HUDEP-2 (cell line): ENCODE results near the gene C10orf71.
A peak's percentile ranks its signal among the peaks of the same experiment; 100 is the strongest.

ENCODE experiments used
- DNase-seq, 76 experiments: peaks; one replicate each; lab custom pipeline; 2025; ENCODE audit not compliant: unreplicated experiment in 76 of 76; lab: John Stamatoyannopoulos, UW

The C10orf71 gene

DNA sequence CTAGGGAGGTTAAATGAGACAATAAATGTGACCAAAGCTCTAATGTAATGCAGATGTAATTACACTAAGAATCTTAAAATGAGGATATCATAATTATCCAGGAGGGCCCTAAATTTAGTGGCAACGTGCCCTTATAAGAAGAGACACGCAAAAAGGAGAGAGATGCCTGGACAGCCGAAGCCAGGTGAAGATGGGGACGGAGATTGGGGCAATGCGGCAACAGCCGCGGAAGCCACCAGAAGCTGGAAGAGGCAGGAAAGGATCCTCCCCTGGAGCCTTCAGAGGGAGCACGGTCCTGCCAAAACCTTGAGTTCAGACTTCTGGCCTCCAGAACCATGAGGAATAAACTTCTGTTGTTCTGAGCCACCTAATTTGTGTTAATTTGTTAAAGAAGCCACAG is 25.3 kb upstream of the C10orf71 start:
- no peak for DNase-seq

DNA sequence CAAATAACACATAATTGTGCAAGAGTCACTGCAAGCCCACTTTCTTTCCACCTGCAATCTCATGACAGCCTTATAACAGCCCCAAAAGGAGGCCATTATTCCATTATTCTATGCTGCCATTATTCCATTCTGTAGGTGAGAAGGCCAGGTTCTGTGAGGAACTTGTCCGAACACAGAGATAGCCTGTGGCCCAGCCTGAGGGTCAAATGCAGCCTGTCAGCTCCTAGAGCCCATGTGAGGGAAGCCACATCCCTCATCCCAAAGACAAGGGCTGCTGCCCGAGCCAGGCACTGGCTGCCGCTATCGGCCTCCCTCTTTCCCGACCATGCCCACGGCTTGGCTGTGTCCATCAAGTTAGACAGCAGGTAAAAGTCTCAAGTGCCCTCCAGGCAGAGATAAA is 24.1 kb upstream of the C10orf71 start:
- no peak for DNase-seq

DNA sequence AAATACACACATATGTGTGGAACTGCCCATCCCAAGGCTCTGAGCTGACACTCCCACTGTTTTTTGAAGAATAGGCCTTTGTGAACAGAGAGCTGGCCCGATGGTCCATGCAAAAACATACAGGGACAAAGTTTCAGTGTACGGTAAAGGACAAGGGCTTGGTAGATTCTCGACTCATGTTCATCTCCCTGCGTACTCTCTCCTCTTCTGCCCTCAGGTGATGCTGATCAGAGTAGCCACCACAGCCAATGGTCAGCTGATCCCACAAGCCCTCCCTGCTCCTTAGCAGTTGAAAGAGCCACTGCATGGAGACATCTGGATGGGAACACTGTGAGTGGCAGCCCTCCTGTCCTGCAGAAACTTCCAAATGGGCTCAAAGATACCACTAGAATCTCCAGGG is 23.1 kb upstream of the C10orf71 start:
- no peak for DNase-seq

DNA sequence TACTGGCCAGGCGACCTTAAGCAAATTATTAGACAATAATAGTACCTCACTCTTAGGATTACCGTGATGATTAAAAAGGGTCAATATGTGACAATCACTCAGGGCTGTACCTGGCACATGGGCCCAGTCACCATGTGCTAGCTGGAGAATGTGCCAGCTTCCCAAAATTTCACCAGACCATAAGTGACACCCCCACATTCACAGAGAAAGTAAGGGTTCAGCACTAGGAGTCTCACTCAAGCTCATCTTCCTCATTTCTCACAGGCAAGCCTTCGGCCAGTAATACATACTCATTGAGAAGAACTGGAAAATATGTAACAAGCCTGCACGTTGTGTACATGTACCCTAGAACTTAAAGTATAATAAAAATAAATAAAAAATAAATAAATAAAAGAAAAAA is 22.4 kb upstream of the C10orf71 start:
- DNase-seq: no peak

DNA sequence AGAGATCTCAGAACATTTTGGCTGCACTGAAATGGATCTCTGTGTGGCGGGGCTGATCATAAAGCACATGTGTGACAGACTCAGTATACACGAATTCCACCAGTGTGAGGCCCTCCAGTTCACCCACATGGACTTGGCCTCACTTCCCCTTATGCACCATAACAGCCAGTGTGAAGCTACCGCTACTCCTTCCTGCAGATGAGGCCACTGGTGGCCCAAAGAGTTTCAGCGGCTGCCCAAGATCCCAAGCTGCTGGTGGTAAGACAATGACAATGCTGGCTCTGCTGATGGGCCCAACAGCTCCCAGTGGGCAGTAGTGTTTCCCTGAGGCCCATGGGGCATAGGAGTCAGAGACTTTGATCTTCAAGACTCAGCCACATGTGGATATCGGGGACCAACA is 21.0 kb upstream of the C10orf71 start:
- no peak for DNase-seq

DNA sequence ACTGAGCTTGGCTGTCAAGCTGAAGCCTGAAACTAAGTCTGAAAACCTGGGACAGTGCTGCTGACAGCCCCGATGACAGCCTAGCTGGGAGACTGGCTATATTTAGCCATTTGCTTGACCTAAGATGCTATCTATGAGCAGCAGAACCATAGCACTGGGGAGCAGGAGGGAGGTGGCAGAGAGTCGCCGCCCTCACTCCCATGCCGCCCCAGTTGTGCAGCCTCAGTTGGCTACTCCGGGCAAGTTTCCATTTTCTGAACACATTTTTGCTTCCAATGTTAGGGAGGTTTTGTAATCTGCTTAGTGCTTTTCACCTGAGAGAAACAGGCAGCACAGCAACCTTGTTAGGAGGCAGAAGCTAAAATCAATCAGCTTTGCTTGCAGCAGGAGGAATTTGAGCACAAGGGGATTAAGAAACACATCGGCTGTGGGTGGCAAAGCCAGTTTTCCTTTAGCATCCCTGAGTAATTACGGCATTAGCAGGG is 20.4 kb upstream of the C10orf71 start:
- no peak for DNase-seq

DNA sequence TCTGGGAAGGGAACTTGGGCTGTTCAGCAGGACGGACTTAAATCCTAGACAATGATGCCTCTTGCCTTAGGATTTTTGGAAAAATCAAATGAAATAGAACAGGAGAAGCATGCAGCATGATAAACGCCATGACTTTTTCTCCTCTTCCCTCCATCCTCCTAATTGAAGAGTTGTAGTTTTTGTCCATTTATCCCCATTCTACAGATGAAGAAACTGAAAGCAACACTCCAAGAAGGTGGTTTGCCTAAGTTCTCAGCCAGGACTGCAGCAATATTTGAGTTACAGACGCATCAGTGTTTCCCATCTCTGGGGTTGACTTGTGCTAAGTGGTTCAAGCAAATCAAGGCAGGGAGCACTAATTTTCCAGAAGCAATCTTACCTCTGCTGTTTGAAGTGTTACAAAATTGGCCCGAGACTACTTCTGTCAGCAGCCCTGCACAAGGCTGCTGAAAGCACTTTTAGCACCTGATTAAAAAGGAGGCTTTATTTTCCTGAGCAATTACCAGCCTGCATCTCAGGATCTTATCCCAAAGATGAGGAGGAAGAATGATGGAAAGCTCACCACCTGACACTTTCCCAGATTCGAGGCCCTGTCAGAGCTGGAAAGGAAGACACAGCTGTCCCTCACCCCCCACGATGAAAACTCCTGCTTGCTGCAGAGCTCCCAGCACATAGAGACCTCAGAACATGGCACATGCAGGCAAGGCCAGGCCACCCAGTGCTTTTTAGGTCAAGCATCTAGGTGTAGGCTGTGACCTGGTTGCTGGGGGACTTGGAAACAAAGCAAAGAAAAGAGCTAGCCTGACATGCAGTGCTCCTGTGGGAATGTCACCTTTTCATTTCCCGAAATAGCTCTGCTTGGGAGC is 19.7 kb upstream of the C10orf71 start:
- DNase-seq: no peak

DNA sequence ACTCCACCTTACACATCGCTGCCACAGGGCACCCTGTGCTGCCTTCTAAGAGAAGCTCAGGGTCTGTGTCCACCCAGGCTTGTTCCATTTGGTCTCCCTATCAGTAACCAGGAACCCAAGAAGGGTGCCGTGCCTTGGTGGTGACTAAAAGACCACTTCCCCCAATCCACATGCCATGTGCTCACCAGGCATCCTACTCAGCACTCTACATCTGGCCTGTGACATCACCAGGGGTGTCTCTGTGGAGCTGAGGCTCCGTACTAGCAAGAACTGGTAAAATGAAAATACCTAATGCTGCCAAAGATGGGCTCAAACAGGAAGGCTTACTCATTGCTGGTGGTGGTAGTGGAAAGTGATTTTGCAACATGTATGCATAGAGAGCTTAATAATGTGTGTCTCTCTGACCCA is 19.0 kb upstream of the C10orf71 start:
- DNase-seq: no peak

DNA sequence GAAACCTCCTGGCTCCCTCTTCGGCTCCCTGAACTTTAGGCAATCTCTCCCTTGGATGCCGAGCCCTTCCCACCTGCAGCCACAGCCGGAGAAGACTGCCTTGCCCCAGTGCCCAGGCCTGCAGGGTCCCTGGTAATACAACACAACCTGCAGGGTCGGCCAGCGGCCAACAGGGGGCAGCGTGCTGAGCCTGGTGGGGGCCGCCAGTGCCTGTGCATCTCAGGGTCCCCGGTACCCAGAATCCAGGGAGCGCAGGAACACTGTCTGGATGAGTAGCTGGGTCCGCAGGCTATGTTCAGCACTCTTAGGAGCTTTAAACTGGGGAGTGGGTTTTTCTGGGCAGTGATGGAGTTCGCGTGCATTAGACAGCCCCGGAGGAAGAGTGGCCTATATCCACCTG is 17.5 kb upstream of the C10orf71 start:
- peak in 1 of 76 experiments; percentile 2 for DNase-seq

DNA sequence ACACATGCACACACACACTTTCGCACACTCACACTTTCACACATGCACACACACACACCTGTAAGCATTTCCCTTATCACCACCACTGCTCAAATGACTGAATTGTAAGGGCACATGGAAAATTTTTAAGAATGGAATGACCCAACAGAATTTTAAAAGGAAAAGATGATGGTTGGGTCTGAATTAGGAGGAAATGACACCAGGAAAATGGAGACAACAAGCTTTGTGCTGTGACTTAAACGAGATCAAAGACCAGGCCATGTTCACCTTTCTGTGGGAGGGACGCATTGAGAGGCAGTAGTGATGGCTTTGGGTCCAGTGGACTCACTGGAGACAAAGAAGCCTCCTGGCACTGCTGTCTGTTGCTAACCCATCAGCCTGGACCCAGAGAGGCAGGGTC is 16.7 kb upstream of the C10orf71 start:
- no peak for DNase-seq

DNA sequence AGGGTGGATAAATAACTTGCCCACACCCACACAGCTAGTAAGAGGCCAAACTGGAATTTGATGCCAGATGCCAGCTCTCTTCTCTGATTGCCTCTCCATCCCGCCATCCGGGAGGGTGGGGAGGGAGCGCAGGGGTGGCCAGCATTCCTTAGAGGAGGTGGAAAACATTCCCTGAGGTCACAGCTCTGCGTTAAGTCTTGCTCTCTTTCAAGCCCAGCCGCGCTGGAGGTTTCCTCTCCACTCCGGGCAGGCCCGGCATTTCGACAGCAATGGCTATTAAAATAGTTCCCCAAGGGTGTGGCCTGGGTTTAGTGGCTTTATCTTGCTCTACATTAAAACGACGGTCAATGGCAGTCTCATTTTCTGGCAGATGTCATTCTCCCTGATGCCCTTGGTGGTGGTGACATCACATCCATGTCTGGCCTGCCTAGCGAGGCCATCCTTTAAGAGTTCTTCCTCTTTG is 16.1 kb upstream of the C10orf71 start:
- no peak for DNase-seq

DNA sequence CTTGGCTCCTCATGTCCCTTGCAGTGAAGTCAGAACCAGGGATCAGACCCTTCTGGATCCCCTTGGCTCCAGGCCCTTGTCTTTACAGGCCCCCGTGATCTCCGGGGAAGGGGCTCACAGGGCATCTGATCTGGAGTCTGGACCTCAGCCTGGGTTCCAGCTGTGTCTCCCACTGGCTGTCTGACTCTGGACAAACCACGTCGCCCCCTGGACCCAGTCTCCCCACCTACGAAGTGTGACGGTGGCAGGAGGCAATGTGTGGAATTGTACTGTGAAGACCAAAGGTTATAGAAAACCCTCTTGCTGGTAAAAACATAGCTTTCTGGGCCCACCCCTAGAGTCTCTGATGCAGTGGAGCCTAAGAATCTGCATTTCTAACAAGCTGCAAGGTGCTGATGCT is 15.5 kb upstream of the C10orf71 start:
- DNase-seq: no peak

DNA sequence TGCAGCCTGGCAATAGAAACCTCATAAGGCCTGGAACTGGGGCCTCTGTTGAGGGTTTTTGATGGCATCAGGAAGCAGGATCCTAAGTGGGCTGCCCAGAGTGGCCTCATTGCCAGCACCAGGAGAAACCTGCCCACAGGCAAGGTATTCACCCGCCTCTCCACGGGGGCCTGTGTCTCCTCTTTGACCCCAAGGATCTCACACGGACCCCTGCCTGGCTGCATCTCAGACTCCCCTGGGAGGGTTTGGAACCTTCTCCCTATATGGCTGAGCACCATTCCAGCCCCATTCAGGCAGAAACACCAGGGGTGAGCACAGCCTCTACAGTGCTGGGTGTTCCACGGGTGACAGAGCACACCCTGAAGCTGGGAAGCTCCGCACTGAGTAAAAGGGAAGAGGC is 14.6 kb upstream of the C10orf71 start:
- DNase-seq: no peak

DNA sequence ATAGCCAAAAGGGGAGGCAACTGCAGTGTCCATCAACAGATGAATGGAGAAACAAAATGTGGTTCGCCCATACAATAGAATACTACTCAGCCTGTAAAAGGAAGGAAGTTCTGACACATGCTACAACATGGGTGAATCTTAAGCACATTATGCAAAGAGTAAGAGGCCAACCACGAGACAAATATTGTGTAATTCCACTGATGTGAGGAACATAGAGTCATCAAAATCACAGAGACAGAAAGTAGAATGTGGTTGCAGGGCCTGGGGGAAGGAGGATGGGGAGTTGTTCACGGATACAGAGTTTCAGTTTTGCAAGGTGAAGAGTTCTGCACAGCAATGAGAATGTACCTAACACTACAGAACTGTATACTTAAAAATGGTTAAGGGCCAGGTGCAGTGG is 13.7 kb upstream of the C10orf71 start:
- no peak for DNase-seq

DNA sequence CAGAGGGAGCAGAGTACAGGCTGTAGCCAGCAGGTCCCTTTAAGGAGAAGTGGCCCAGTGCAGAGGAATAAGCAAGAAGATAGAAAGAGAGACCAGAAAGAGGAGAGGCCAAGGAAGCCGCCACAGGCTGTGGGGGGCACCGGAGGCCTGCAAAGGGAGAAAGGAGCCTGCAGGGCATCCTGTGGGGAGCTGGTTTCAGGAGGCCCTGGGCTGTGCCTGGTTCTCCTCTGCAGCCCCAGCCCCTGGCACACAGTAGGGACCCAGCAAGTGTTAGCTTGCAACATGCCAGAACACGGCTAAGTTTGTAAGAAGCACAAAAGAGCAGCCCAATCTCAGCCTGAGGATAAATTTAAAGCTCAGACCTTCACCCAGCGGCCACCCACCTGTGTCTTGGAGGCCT is 12.3 kb upstream of the C10orf71 start:
- no peak for DNase-seq

DNA sequence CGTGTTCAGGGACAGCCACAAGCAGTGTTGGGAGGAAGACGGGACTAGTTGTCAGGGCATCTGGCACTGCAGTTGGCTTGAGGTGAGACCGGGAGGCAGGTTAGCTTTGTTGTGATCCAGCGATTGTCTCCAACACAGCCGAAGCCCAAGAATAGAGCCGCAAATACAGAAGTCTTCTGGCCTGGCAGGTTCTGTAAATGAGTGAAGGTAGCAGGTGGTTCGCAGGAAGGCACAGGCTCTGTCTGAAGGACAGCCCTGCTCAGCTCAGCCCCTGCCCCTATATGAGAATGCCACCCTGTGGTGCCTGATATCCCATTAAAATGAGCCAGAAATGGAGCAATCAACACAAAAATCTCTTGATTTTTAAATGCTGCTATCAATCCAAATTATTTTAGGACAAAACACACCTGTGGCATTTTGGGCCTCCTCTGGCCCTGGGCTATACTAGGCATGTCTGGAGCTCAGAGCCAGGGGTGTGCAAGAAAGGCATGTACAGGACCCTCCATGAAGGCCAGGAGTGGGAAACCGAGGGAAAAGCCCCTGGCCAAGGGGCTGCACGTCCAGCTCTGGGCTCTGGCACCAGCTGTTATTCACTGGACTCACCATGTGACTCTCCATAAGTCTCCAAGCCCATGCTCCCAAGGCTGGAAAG is 11.2 kb upstream of the C10orf71 start:
- DNase-seq: no peak

DNA sequence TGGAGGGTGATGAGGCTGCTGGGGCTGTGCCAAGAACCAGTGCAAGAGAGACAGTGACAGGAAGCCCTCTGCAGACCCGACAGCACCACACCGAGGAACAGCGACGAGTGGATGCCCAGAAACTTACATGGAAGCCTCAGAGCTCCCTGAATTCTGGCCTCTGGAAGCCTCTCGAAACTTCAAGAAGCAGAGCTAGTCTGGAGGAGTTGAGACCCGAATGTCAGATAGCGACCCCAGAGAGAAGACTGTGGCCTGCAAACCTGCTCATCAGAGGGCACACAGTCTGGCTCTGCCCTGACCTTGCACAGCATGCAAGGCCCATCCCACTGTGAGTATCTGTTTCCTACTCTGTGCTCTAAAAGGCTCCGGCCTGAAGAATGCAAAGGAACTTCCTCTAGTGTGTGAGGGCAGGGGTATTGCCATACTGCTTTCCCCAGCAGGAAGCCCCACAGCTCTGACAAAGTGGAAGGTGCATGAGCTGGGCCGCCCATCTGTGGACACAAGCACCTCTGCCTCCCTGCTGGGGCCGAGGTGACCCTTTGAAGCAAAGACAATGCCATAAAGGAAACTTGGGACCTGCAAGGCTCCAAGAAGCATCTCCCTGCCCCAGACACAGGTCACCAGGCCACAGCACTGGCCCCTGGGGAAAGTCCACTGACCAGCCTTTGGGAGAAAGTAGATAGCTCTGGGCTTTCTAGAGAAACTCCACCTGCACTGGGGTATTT is 10.5 kb upstream of the C10orf71 start:
- no peak for DNase-seq

DNA sequence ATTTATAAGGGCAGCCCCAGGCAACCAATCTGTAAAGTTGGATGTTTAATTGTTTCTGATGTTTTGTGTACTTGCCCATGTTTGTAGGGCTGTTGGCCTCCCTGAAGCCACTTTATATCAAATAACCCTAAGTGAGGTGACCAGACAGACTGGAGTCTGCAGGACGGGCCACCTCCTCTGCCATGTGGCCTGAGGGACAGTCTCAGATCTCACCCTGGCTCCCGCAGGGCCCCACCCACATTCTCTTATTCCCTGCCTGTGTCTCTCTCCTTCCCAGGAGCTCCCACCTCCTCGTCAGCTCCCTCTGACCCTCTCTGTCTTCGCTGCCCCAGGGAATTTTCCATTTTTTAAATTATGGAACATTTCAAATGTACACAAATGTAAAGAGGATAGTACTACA is 9.5 kb upstream of the C10orf71 start:
- no peak for DNase-seq

DNA sequence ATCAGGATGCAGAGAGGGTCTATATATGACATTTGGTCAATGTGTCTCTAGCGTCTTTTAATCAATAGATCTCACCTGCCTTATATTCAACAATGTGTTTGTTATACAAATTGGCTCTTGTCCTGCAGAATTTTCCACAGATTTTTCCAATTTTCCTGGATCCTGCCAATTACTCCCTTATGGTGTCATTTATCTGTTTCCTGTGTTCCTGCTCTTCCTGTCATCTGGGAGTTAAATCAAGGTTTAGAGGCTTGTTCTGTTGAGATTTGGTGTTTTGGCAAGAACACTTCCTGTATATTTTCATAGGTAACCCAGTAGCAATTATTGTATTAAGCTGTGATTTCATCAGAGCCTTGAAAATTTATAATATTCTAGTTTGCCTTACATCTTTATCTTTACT is 8.8 kb upstream of the C10orf71 start:
- no peak for DNase-seq

DNA sequence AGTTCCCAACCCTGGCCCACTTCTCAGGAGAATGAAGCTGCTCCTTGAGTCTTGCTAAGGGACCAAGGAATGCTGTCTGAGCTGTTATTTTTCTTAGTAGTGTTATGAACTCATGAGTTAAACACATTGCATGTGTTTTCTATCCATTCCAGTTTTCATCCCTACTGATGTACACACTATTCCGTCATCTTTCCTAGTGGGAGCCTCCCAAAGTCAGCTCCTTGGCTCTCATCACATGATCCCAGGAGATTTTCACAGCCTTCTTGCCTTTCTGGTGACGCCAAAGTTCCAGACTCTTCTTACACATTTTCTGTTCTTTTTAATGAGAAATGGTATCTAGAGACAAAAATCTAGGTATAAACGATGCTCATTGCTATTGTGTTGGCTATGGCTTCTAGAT is 8.4 kb upstream of the C10orf71 start:
- no peak for DNase-seq

DNA sequence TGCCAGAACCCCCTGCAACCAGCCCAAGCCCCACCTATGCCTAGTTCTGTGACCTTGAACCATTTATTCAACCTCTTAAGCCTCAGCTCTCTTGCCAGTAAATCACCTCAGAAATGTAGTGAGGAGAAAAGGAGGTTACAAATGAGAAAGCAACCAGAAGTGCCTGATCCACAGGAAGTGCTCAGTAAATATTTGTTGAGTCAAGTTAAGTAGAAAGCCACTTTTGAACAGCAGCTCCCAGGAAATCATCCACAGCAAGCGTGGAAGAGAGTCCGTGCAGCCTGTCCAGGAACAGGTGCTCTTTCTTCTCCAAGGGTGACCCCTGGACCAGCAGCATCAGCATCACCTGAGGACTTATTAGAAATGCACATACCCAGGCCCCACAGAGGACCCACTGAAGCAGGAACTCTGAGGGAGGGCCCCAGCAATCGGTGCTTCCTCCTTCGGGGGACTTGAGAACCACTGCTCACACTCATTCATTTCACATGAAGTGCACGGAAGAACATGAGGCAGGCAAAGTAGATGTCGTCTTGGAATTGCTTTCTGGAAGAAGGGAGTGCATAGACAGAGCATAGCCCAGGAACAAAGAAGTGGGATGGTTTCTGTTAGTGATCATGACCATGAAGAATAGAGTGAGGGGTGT is 6.3 kb upstream of the C10orf71 start:
- DNase-seq: no peak
